ENCODE results near the gene SKA1. TPM values are rescaled to one million over a fixed set of nuclear protein-coding genes. Genes with fewer than 3 reads are reported as not detected.

SKA1 gene
- total and polyA plus RNA-seq, 2 of the 13 experiments (the other 11 are each of a cell fraction or from before 2014, with no cell fraction given) = 5.3 to 21.3 TPM

GRCh38 chr18:50356036-50356945, 18.6 kb upstream of the SKA1 start (continued):
- no peak for TF ChIP-seq ZNF142 (CRISPR knock-in tag; IDR thresholded peaks at IDR 0.05)
- TF ChIP-seq ZNF644 (CRISPR knock-in tag; IDR thresholded peaks at IDR 0.05; ENCODE audit: low read depth) = no peak
- 0 out of 2 replicates have a peak, but pooled peaks have one; percentile 19 for TF ChIP-seq SIX1 (CRISPR knock-in tag; IDR thresholded peaks at IDR 0.05; ENCODE audit: borderline replicate concordance)
- no peak for TF ChIP-seq NRL (CRISPR knock-in tag; IDR thresholded peaks at IDR 0.05; ENCODE audit: borderline replicate concordance)
- no peak for TF ChIP-seq RXRB (CRISPR knock-in tag; IDR thresholded peaks at IDR 0.05; ENCODE audit: borderline replicate concordance)
- no peak for TF ChIP-seq POLR2A (IDR thresholded peaks at IDR 0.05; ENCODE audit: insufficient read depth in 1 of 2, low read depth in 2 of 2, low read length in 2 of 2)
- TF ChIP-seq ATF7-NPFF (CRISPR knock-in tag; IDR thresholded peaks at IDR 0.05; ENCODE audit: low read depth) = no peak
- peak; percentile 51; the same call in 1 of the 2 replicates for TF ChIP-seq NFE2L2 (IDR thresholded peaks at IDR 0.05; ENCODE audit: low read length)
- TF ChIP-seq MTF1 (CRISPR knock-in tag; IDR thresholded peaks at IDR 0.05) = no peak
